ENCODE data around the gene POLR3H.

The POLR3H gene

GRCh38 chr22:41517172-41518047 is 26.9 kb downstream of the POLR3H start:
- FAIRE-seq (peak; percentile 59), DNase-seq (ENCODE audit: low spot score) (peak; percentile 82)

DNA sequence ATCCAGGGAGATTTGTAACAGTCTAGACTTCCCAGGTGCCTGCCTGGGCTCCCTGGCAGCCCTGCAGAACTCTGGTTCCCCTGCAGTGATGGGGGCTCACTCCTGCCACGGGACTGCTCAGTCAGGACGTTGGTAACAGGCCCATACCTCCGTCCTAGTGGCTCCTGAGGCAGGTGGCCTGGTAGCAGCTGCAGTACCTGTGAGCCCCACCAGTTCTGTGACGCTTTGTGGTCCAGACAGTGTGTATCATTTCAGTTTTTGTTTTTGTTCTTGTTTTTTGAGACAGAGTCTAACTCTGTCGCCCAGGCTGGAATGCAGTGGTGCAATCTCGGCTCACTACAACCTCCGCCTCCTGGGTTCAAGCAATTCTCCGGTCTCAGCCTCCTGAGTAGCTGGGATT is 27.8 kb downstream of the POLR3H start:
- DNase-seq (ENCODE audit: low spot score) (no peak), FAIRE-seq (no peak)

DNA sequence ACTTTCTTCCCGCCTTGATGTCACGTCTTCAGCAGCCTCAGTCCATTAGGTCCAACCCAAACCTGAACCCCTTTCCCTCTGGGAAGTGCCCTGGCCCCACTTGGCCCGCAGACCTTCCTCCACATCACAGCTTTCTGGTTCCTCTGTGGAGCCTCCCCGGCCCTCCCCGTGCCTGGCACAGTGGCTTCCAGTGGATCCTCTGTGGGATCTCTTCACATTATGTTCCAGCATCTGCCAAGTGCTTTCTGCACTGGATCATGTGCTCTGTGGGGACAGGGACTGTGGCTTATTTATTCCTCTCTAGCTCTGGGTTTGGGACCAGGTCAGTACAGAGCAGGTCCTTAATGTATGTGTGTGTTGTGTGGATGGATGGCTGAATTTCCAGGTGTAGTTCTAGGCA is 30.9 kb downstream of the POLR3H start:
- FAIRE-seq (peak; percentile 53), DNase-seq (ENCODE audit: low spot score) (no peak)

- peak; percentile 94 for FAIRE-seq
Observed at GRCh38 chr22:41512421-41513194, 31.7 kb downstream of the POLR3H start.

DNA sequence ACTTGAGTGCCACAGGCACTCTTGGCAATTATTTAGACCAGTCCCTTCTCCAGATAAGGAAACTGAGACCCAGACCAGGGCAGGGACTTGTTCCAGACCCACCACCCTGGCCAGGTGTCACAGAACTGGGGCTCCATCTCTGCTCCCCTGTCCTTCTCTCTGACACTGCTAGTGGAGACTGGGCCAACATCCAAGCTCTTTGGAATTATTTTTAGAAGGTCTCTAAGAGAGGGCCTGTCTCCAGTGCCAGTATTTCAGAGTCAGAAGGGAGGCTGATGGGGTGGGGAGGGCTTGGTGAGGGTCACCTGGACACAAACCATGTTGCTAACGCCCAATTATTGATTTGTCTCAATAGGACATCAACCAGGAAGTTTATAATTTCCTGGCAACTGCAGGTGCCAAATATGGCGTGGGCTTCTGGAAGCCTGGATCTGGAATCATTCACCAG is 32.7 kb downstream of the POLR3H start:
- FAIRE-seq (no peak), DNase-seq (ENCODE audit: low spot score) (no peak)

More at GRCh38 chr22:41512421-41513194, 31.7 kb downstream of the POLR3H start:
- DNase-seq (ENCODE audit: low spot score) = peak; percentile 95

- FAIRE-seq = no peak
- DNase-seq (ENCODE audit: low spot score) = no peak
Observed at GRCh38 chr22:41508770-41509170, 35.5 kb downstream of the POLR3H start.

GRCh38 chr22:41507330-41508063 is 36.8 kb downstream of the POLR3H start:
- peak; percentile 81 for FAIRE-seq
- DNase-seq (ENCODE audit: low spot score) = no peak

DNA sequence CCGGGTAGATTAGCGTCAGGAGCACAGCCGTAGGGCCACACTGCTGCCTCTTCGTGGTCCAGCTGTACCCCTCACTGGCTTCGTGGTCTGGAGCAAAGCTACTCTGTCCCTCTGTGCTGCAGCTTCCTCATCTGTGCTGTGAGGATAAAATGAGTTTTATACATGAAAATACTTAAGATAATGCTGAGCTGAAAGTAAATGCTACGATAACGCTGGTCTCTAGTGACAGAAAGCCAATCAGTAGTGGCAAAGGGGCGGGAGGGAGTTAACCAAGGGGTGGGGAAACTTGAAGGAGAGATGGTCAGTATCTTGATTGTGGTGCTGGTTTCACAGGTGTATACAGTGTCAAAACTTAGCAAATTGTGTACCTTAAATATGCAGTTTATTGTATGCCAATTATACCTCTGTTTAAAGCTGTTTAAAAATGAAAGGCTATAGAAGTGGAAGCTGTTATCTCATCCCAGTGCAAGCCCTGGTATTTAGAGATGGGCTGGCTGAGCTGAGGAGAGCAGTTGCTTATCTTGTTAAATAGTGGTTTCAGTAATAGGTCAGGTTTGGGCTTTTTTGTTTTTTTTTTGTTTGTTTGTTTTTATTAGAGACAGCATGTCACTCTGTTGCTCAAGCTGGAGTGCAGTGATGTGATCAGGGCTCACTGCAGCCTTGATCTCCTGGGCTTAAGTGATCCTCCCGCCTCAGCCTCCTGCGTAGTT is 38.6 kb downstream of the POLR3H start:
- DNase-seq (ENCODE audit: low spot score) (no peak), FAIRE-seq (no peak)

- DNase-seq (ENCODE audit: low spot score) = no peak
- no peak for FAIRE-seq
Observed at GRCh38 chr22:41504816-41505215, 39.5 kb downstream of the POLR3H start.

- DNase-seq (ENCODE audit: low spot score) (no peak), FAIRE-seq (no peak)
Observed at GRCh38 chr22:41504397-41504796, 39.9 kb downstream of the POLR3H start.

DNA sequence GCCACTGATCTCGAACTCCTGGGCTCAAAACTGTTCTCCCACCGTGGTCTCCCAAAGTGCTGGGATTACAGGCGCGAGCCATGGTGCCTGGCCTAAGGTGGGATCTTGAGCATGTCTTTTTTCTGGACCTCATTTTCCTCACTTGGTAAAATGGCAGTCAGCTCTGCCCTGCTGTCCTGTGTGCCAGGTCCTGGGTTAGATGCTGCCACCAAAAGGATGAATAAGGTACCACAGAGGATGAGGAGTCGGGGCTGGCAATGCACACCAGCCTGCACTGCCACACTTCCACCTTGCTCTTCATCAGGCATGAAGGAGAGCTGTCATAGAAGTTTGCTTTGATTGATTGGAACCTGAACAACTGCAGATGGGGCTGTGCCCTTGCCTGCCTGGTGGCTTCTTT is 43.1 kb downstream of the POLR3H start:
- FAIRE-seq = no peak
- no peak for DNase-seq (ENCODE audit: low spot score)

DNA sequence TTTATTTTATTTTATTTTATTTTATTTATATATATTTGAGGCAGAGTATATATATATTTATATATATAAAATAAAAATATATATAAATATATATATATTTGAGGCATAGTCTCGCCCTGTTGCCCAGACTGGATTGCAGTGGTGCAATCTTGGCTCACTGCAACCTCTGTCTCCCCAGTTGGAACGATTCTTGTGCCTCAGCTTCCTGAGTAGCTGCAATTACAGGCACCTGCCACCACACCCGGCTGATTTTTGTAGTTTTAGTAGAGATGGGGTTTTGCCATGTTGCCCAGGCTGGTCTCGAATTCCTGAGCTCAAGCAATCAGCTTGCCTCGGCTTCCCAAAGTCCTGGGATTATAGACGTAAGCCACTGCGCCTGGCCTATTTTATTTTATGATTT is 44.0 kb downstream of the POLR3H start:
- DNase-seq (ENCODE audit: low spot score) (no peak), FAIRE-seq (no peak)

GRCh38 chr22:41499624-41500280 is 44.5 kb downstream of the POLR3H start:
- DNase-seq (ENCODE audit: low spot score) (no peak), FAIRE-seq (peak; percentile 91)

- no peak for DNase-seq (ENCODE audit: low spot score)
- FAIRE-seq = no peak
Observed at GRCh38 chr22:41498303-41498835, 45.9 kb downstream of the POLR3H start.

DNA sequence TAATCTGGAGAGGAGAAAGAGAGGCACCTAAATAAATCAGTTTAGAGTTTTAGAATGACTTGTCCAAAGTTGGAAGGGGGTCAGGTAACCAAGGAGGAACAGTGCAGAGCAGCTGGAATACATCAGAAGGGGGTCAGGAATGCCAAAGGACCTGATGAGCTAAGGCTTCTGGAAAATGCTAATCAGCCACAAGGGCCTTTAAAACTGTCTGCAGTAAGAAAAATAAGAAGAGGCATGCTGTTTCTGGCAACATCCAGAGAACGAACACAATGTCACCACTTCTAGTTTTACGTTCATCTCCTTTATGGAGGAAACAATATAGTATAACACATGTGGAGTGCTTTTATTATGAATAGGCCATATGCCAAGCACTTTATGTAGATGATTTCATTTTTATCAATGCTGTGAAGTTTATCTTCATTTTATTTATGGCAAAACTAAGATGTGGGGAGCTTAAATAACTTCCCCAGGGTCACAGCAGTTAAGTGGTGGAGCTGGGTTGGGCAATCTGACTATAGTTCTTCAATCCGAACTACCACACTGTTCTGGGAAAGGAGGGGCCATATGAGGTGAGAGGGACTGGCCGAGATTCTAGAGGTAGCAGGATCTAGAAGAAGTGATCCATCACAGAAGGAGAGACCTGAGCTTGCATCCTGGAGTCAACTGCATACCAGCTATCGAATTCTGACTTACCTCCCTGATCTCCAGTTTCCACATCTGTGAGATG is 52.7 kb downstream of the POLR3H start:
- FAIRE-seq = no peak
- DNase-seq (ENCODE audit: low spot score) = no peak

GRCh38 chr22:41488596-41489385 is 55.5 kb downstream of the POLR3H start:
- DNase-seq (ENCODE audit: low spot score) (no peak), FAIRE-seq (no peak)

DNA sequence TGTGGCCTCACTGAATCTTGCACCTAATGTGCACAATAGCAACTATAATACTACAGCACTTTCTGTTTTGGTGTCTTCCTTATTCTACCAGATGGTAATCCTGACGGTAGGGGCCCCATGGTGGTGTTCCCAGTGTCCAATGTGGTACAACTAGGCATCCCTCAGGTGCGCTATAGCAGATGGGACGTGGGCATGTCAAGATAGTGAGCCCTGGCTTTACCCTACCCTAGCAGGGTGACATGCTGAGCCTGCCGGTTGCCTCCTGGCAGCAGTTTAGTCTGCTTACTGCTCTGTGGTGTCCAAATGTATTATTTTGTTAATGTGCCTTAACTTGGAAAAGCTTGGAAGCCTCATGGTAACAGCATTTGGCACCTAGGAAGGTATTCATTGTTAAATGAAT is 56.2 kb downstream of the POLR3H start:
- no peak for DNase-seq (ENCODE audit: low spot score)
- FAIRE-seq = no peak

- FAIRE-seq (peak; percentile 46), DNase-seq (ENCODE audit: low spot score) (no peak)
Observed at GRCh38 chr22:41487037-41487935, 57.0 kb downstream of the POLR3H start.

Data from urothelium cell line (cell line).